ENCODE data around the gene ZNF521.

- TF ChIP-seq CTCF (IDR thresholded peaks at IDR 0.05) (no peak), POLR2A (IDR thresholded peaks at IDR 0.05) (no peak)
These were observed 107.8 kb downstream of the ZNF521 start for GRCh38 chr18:25244170-25244569.

All from thyroid gland (tissue), 4 donors.